ENCODE results near the gene CD93.
A peak's percentile ranks its signal among the peaks of the same experiment; 100 is the strongest.

CD93 gene

GRCh38 chr20:23058240-23058639 is 27.9 kb downstream of the CD93 start:
- TF ChIP-seq NFRKB (IDR thresholded peaks at IDR 0.05) (no peak), L3MBTL2 (conservative IDR thresholded peaks at IDR 0.05) (no peak)
- ChIA-PET POLR2A (no interaction called here), CTCF (no interaction called here)
- DNase-seq (ENCODE audit: extremely low spot score): no peak

GRCh38 chr20:23052904-23053303 is 33.2 kb downstream of the CD93 start:
- no peak for TF ChIP-seq SUZ12 (IDR thresholded peaks at IDR 0.05)
- no peak for TF ChIP-seq ZNF384 (IDR thresholded peaks at IDR 0.05)
- no peak for TF ChIP-seq NFRKB (IDR thresholded peaks at IDR 0.05)
- no peak for TF ChIP-seq ELF4 (IDR thresholded peaks at IDR 0.05)
- TF ChIP-seq FOXK2 (IDR thresholded peaks at IDR 0.05): no peak
- no peak for TF ChIP-seq FOXA1 (IDR thresholded peaks at IDR 0.05)
- TF ChIP-seq FOXM1 (IDR thresholded peaks at IDR 0.05; ENCODE audit: borderline replicate concordance): no peak
- TF ChIP-seq BHLHE40 (IDR thresholded peaks at IDR 0.05; ENCODE audit: borderline replicate concordance): no peak
- TF ChIP-seq PKNOX1 (IDR thresholded peaks at IDR 0.05): no peak
- no peak for TF ChIP-seq HDGF (IDR thresholded peaks at IDR 0.05; ENCODE audit: borderline replicate concordance)
- no peak for TF ChIP-seq LEF1 (IDR thresholded peaks at IDR 0.05; ENCODE audit: borderline replicate concordance)
- no peak for TF ChIP-seq CTBP1 (IDR thresholded peaks at IDR 0.05; ENCODE audit: borderline replicate concordance)
- no peak for TF ChIP-seq L3MBTL2 (conservative IDR thresholded peaks at IDR 0.05)
- no peak for TF ChIP-seq TARDBP (IDR thresholded peaks at IDR 0.05)
- no peak for TF ChIP-seq ARNT (IDR thresholded peaks at IDR 0.05)
- TF ChIP-seq SP1 (IDR thresholded peaks at IDR 0.05): no peak
- ChIA-PET CTCF (no interaction called here), POLR2A (no interaction called here)
- DNase-seq (ENCODE audit: extremely low spot score): no peak

GRCh38 chr20:23050847-23051627 is 35.1 kb downstream of the CD93 start:
- CTCF ChIA-PET: interaction anchor here (0.5 to 2.2 kb wide), 15 partner anchors 9 to 359 kb away, joined by 3 to 15 read pairs (median 4); no protein-coding TSS in a partner anchor
- POLR2A ChIA-PET: interaction anchor here (0.7 to 2.8 kb wide), 28 partner anchors 9 to 359 kb away, joined by 3 to 24 read pairs (median 4); no protein-coding TSS in a partner anchor
- peak; percentile 68 for DNase-seq (ENCODE audit: extremely low spot score)
- TF ChIP-seq L3MBTL2 (conservative IDR thresholded peaks at IDR 0.05) (peak; percentile 72), FOXK2 (IDR thresholded peaks at IDR 0.05) (no peak)

GRCh38 chr20:23050076-23050838 is 35.9 kb downstream of the CD93 start:
- ChIA-PET POLR2A (interaction anchor here (0.7 to 2.8 kb wide), 26 partner anchors 8 to 358 kb away, joined by 3 to 24 read pairs (median 4); no protein-coding TSS in a partner anchor), CTCF (interaction anchor here (0.8 to 2.2 kb wide), 9 partner anchors 10 to 358 kb away, joined by 3 to 15 read pairs (median 6); no protein-coding TSS in a partner anchor)
- no peak for TF ChIP-seq FOXM1 (IDR thresholded peaks at IDR 0.05; ENCODE audit: borderline replicate concordance)
- TF ChIP-seq LEF1 (IDR thresholded peaks at IDR 0.05; ENCODE audit: borderline replicate concordance): no peak
- no peak for TF ChIP-seq BHLHE40 (IDR thresholded peaks at IDR 0.05; ENCODE audit: borderline replicate concordance)
- no peak for TF ChIP-seq L3MBTL2 (conservative IDR thresholded peaks at IDR 0.05)
- no peak for TF ChIP-seq TARDBP (IDR thresholded peaks at IDR 0.05)
- TF ChIP-seq ZNF384 (IDR thresholded peaks at IDR 0.05): no peak
- peak; percentile 9 for DNase-seq (ENCODE audit: extremely low spot score)

- no peak for TF ChIP-seq SUZ12 (IDR thresholded peaks at IDR 0.05)
- peak; percentile 52 for TF ChIP-seq L3MBTL2 (conservative IDR thresholded peaks at IDR 0.05)
- ChIA-PET POLR2A (interaction anchor here (1.3 to 2.8 kb wide), 7 partner anchors 12 to 309 kb away, joined by 3 to 24 read pairs (median 9); no protein-coding TSS in a partner anchor), CTCF (interaction anchor here (0.8 to 2.2 kb wide), 3 partner anchors 16 to 358 kb away, joined by 3 to 15 read pairs (median 8); no protein-coding TSS in a partner anchor)
- no peak for DNase-seq (ENCODE audit: extremely low spot score)
Measured at GRCh38 chr20:23049201-23050075, 36.7 kb downstream of the CD93 start, which contains the start of gene THBD. Gene THBD (minus strand): TSS chr20:23049672. CDS start chr20:23049504, 168 bp downstream.

GRCh38 chr20:23048283-23049200 is 37.6 kb downstream of the CD93 start:
- CTCF ChIA-PET: no interaction called here
- TF ChIP-seq TARDBP (IDR thresholded peaks at IDR 0.05) (no peak), L3MBTL2 (conservative IDR thresholded peaks at IDR 0.05) (peak; percentile 59), NFRKB (IDR thresholded peaks at IDR 0.05) (no peak), SP1 (IDR thresholded peaks at IDR 0.05) (no peak), CTBP1 (IDR thresholded peaks at IDR 0.05; ENCODE audit: borderline replicate concordance) (no peak), FOXK2 (IDR thresholded peaks at IDR 0.05) (no peak), BHLHE40 (IDR thresholded peaks at IDR 0.05; ENCODE audit: borderline replicate concordance) (no peak)
- POLR2A ChIA-PET: no interaction called here
- DNase-seq (ENCODE audit: extremely low spot score): peak; percentile 64

All from HEK293T (cell line).